Left ventricle myocardium inferior (tissue), 1 donor: Measurements from ENCODE around the gene ACER3. TPM values are rescaled to one million over a fixed set of nuclear protein-coding genes. Genes with fewer than 3 reads are reported as not detected.
"Not testable (repeated sequence)": the region's sequence is repeated elsewhere in the genome, so short reads cannot be mapped to it uniquely, and the experiment has no call there.

Experiments used
- DNase-seq: peaks from one replicate; pipeline ENCODE4 v3.0.0-alpha.2; 2020
- H3K27ac ChIP-seq: fragments of 200-600 bp; replicated peaks from 2 replicates; pipeline ENCODE4 v1.8.0; 2021
- H3K27me3 ChIP-seq: fragments of 200-600 bp; 2 replicates; pipeline ENCODE4 v1.8.0; 2021; ENCODE audit warnings: low read depth
- H3K36me3 ChIP-seq: fragments of 200-600 bp; 2 replicates; pipeline ENCODE4 v1.8.0; 2021
- H3K4me1 ChIP-seq: fragments of 200-600 bp; 2 replicates; pipeline ENCODE4 v1.8.0; 2021
- H3K4me3 ChIP-seq: fragments of 200-600 bp; 2 replicates; pipeline ENCODE4 v1.8.0; 2021; ENCODE audit warnings: mild to moderate bottlenecking, moderate library complexity
- H3K9me3 ChIP-seq: fragments of 200-600 bp; replicated peaks from 2 replicates; pipeline ENCODE4 v1.8.0; 2021
- CTCF ChIP-seq: fragments of 200-600 bp; IDR thresholded peaks from 2 replicates; pipeline ENCODE4 v1.8.0; 2021; ENCODE audit warnings: antibody characterized with exemption, mild to moderate bottlenecking, borderline replicate concordance
- intact Hi-C: fragments of 100-400 bp; cut with micrococcal nuclease; formaldehyde crosslinking; loops from one replicate; pipeline ENCODE4 v1.11.0; 2022
- total RNA-seq: library from RNA; stranded (reverse); fragmentation: NEBNext Ultra II Directional; extraction: Animal tissue kit (Norgen Biotek cat#: 25700); gene quantifications from one replicate; pipeline ENCODE4 v1.2.1, GENCODE V29; 2021
- donor health status: DM: no; HTN: yes; CAD: no; lungs with severe emphysema.

The ACER3 gene
- total RNA-seq, 1 donor from 2014 or later = 8.5 TPM

GRCh38 chr11:76825726-76826396, 34.9 kb upstream of the ACER3 start:
- H3K27me3 ChIP-seq = no peaks in the 10 kb centered on the region
- DNase-seq = no peak
- H3K27ac ChIP-seq = peak overlapping the region; percentile 94
- no peaks in the 10 kb centered on the region for H3K36me3 ChIP-seq
- H3K4me3 ChIP-seq = no peak overlapping the region
- peaks cover 21% of the 10 kb centered on the region for H3K4me1 ChIP-seq
- intact Hi-C loops = no loop called here
- no peaks in the 10 kb centered on the region for H3K9me3 ChIP-seq
- no peak for TF ChIP-seq CTCF

DNA sequence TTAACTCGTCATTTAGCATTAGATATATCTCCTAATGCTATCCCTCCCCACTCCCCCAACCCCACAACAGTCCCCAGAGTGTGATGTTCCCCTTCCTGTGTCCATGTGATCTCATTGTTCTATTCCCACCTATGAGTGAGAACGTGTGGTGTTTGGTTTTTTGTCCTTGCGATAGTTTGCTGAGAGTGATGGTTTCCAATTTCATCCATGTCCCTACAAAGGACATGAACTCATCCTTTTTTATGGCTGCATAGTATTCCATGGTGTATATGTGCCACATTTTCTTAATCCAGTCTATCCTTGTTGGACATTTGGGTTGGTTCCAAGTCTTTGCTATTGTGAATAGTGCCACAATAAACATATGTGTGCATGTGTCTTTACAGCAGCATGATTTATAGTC, 34.2 kb upstream of the ACER3 start:
- H3K27me3 ChIP-seq, DNase-seq, intact Hi-C loops, H3K27ac ChIP-seq, H3K4me3 ChIP-seq, H3K36me3 ChIP-seq, H3K9me3 ChIP-seq: not testable (repeated sequence)
- peaks cover 21% of the 10 kb centered on the region for H3K4me1 ChIP-seq

GRCh38 chr11:76827005-76827404, 33.7 kb upstream of the ACER3 start:
- H3K36me3 ChIP-seq, intact Hi-C loops, DNase-seq, H3K27ac ChIP-seq, H3K27me3 ChIP-seq, H3K9me3 ChIP-seq, H3K4me3 ChIP-seq: not testable (repeated sequence)
- H3K4me1 ChIP-seq = peaks cover 21% of the 10 kb centered on the region

DNA sequence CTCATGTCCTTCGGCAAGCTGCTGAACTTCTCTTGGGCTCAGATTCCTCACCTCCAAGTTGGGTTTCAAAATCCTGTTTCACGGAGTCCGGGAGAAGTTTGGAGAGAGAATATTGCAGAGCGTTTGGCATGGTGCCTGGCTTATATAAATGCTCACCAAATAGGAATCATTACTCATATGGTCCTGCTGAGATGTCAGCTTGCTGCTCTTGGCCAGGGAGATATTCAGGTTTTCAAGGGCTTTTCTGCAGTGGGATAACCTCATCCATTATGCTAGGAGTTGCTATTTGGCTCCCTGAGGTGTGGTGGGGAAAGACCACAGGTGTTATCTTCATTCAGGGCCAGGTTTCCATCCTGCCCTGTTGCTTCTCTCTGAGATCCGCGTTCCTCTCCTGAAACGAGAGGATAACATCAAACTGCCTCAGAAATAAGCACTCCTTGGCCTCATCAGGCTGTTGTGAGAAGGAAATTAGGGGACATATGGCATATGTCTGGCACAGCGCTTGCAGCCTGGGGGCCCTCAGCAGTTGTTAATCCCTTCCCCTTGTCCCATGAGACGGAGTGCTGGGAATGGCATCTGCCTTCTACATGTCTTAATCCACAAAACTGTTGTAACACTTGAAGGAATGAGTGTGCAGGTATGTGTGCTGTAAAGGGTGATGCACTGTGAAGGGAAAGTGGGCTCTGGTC, 29.9 kb upstream of the ACER3 start:
- intact Hi-C loops = no loop called here
- no peak for TF ChIP-seq CTCF
- Histone ChIP-seq H3K4me3 (no peak overlapping the region), H3K9me3 (no peaks in the 10 kb centered on the region), H3K27ac (no peak overlapping the region), H3K4me1 (peaks cover 9% of the 10 kb centered on the region), H3K27me3 (no peaks in the 10 kb centered on the region), H3K36me3 (no peaks in the 10 kb centered on the region)
- DNase-seq = no peak

DNA sequence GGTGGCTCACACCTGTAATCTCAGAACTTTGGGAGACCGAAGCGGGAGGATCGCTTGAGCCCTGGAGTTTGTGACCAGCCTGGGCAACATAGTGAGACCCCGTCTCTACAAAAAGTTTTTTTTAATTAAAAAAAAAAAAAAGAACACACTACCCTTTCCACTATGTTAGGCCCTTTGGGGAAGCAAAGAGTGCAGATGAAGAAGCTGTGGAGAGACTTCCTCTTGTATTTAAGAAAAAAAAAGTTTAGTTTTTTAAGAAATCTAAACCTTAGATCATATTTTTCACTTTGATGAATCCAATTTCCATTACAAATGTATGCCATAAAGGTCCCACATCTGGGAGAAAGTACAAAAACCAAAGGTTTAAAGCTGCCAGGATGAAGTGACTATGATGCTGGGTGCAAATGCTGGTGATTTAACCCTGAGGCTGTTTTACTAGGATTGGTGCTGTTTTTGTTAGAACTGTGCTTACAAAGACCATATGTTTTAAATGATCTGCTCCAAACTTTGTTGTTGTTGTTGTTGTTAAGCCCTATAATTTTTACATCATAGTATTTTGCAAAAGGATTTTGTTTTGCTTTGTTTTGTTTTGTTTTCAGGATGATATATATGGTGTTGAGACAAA, 28.9 kb upstream of the ACER3 start:
- intact Hi-C loops = no loop called here
- DNase-seq = no peak
- Histone ChIP-seq H3K4me3 (no peak overlapping the region), H3K36me3 (no peaks in the 10 kb centered on the region), H3K27me3 (no peaks in the 10 kb centered on the region), H3K27ac (no peak overlapping the region), H3K9me3 (no peaks in the 10 kb centered on the region), H3K4me1 (peaks cover 16% of the 10 kb centered on the region)
- TF ChIP-seq CTCF = no peak

- no peak for TF ChIP-seq CTCF
- H3K36me3 ChIP-seq = no peaks in the 10 kb centered on the region
- H3K4me1 ChIP-seq = peaks cover 22% of the 10 kb centered on the region
- no peak overlapping the region for H3K4me3 ChIP-seq
- intact Hi-C loops = no loop called here
- no peaks in the 10 kb centered on the region for H3K27me3 ChIP-seq
- DNase-seq = no peak
- no peaks in the 10 kb centered on the region for H3K9me3 ChIP-seq
- no peak overlapping the region for H3K27ac ChIP-seq
Observed at GRCh38 chr11:76832361-76832760, 28.4 kb upstream of the ACER3 start.
